ENCODE data around the gene QDPR.

QDPR gene

DNA sequence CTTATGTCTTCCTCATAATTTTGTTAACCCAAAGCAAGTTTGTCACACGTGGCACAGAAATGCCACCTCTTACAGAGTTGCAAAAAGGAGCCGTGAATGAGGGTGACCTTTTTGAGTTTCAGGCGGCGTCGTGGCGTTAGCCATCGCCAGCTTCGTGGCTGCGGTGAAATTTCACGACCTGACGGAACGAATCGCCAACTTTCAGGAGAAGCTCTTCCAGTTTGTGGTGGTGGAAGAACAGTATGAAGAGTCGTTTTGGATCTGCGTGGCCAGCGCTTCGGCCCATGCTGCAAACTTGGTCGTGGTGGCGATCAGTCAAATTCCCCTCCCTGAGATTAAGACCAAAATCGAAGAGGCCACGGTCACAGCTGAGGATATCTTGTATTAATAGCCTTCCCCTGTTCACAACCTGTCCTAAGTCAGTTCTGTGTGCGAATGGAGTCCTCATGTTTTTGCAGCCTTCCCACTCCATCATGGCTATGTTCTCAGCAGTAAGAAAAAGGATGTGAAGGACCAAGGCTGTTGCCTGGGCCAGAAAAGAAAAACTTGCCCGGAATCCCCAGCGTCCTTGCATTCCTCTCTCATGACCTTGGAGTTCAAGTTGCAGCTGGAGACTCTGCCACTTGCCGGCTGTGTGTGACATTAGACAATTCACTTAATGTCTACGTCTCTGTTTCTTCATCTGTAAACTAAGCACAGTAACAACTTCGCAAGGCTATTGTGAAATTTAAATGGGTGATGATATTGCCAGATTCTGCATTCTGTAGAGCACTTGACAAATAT is 15.0 kb upstream of the QDPR start:
- DNase-seq: no peak

DNA sequence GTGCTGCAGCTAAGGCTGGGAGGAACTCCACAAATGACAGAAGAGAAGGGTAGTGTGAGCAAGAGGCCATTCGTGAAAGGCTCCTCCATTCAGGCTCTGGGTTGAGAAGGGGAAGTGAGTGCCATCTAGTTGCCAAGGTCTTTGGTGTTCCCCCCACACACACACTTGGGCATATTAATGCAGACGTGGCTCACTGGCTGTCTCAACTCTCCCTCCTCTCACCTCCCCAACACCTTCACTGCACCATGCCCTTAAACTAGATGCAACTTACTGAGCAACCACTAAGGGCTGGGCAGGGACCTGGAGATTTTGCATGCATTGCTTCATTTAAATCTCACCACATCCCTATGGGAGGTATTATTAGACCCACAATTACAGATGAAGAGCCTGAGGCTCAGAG is 11.8 kb upstream of the QDPR start:
- DNase-seq: no peak

GRCh38 chr4:17521595-17521994 is 9.7 kb upstream of the QDPR start:
- DNase-seq: no peak

DNA sequence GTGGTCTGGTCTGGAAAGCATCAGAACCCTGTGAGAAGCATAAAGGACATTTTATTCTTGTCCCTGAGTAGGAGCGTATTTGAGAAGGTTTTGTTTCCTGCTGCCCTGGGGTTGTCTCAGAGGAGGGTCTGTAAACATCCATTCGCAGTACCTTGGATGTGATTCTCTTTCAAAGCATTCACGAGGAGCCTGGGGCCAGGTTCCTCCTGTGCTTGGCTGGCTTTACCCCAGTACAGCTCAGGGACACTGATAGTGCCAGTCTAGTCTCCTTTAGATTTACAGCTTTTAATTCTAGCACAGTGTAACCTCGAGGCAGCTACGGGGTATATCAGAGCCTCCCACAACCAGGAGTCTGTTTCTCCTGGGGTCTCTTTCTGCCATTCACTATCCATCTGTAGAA is 5.8 kb upstream of the QDPR start:
- DNase-seq: no peak

- DNase-seq: no peak
These were observed 5.1 kb upstream of the QDPR start for GRCh38 chr4:17516980-17517379.

GRCh38 chr4:17515445-17516407 is 3.8 kb upstream of the QDPR start:
- DNase-seq: no peak

GRCh38 chr4:17514865-17515264 is 3.0 kb upstream of the QDPR start, which contains the start of gene CLRN2:
CLRN2 (plus strand) TSS chr4:17515165; CDS start chr4:17515267, 102 bp downstream.
- no peak for DNase-seq

DNA sequence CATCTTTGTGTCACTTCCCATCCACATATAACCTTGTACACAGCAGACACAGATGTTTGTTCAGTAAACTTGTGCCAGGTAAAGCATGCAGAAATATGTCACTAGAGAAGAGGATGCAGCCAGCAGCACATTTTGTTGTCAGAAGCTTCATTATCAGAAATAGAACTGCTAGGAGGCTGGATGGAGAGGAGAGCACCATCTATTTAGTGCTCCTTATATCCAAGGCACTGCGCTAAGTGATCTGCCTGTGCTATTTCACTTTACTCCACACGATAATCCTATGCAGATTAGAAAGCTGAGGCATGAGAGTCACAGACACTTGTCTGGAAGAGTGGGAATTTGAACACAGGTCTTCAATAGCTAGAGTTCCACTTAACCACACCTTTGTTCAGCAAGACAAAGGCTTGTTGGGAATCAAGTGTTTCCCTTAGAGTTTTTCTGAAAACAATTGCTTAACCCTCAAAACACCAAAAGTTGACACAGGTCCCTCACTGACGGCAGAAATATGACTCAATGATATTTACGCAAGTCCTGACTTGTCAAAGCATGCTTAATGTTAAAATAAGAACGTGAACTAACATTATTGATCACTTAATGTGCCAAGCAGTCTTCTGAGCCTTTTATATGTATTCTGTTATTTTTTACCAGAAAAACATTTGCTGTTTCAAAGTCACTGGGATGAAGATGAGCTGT is 1.2 kb upstream of the QDPR start:
- DNase-seq: no peak

GRCh38 chr4:17511509-17511949 is 361 bp downstream of the QDPR start:
- DNase-seq: peak; percentile 48 to 56

DNA sequence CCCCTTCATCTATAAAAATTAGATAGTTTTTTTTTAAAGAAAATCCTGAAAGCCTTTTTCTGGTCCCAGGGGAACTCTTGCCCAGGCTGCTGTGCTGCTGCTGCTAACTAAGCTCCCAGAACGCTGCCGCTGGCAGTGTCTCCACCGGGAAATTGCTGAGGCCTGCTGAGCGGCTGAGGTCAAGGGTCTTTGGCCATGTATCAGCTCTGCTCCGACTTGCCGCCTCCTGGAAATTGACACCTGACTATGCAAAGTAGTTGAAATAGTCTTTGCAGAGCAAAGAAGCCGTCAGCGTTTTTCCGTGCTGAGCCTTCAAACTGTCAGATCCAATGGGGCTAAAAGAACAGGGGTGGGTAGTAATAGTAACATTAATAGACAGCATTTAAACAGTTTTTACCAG is 839 bp downstream of the QDPR start:
- no peak for DNase-seq

DNA sequence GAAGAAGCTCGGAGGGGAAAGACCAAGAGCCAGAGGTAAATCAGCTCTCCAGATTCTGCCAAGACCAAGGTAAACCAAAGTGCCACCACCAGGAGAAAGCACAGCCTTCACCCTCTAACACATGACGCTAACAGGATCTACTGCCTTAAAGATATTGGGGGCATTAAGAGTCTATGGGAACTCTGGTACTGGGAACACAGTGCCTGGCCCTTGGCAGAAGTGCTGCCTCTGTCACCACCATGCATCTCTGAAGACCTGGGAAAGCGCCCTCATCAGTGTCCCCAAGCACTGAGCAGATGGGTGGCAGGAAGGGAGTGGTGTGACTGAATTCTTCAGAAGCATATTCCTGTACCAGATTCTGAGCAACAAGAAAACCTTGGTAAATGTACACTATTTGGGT is 1.3 kb downstream of the QDPR start:
- no peak for DNase-seq

DNA sequence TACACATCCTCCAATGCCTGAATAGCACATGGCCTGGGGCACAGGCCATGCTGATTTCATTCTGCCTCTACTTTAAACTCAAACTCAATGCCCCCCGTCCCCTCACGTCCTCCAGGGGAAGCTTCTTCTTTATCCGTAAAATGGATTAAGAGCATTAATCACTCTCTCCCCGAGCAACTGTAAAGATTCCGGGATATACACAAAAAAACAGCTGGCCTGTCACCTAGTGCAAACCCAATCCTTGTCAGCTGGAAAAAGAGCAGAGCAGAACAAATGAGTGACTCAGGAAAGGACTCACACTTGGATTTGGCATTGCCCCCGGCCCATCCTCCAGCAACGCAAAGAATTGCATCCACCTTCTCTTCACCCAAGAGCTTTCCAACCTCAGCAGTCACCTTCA is 7.8 kb downstream of the QDPR start:
- no peak for DNase-seq

- no peak for DNase-seq
These were observed 9.1 kb downstream of the QDPR start for GRCh38 chr4:17502756-17503155.

DNA sequence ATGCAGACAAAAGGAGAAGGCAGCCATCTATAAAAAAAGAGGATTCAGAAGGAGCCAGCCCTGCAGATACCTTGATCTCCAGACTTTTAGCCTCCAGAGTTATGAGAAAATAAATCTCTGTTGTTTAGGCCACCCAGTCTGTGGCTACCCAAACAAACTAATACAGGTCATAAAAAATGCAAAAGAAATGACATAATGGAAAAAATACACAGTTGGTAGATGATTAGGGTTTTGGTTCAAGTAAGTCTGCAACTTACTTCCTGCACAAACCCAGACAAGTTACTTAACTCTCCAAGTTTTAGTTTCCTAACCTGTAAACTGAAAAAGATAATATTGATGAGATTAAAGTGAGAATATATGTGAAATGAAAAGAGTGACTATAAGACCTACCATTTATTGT is 11.3 kb downstream of the QDPR start:
- no peak for DNase-seq

GRCh38 chr4:17497890-17498523 is 13.9 kb downstream of the QDPR start:
- DNase-seq: no peak

- DNase-seq: peak in 1 of 2 experiments; percentile 8
These were observed 17.4 kb downstream of the QDPR start for GRCh38 chr4:17494258-17495190.

GRCh38 chr4:17493619-17494018 is 18.3 kb downstream of the QDPR start:
- no peak for DNase-seq

DNA sequence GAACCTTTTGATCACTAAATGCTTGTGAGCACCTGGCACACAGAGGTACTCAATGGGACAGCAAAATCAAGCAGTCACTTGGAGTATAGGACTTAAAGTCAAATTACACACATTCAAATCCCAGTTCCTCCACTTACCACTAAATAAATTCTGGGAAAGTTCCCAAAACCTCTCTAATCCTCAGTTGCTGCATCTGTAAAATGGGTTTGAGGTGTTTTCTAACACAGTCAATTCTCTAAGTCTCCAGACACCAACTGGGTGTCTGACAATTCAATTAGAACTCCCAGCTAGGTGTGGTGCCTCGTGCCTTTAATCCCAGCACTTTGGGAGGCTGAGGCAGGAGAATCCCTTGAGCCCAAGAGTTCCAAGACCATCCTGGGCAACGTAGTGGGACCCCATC is 19.0 kb downstream of the QDPR start:
- DNase-seq: no peak

- DNase-seq: no peak
These were observed 19.7 kb downstream of the QDPR start for GRCh38 chr4:17492058-17492741.

DNA sequence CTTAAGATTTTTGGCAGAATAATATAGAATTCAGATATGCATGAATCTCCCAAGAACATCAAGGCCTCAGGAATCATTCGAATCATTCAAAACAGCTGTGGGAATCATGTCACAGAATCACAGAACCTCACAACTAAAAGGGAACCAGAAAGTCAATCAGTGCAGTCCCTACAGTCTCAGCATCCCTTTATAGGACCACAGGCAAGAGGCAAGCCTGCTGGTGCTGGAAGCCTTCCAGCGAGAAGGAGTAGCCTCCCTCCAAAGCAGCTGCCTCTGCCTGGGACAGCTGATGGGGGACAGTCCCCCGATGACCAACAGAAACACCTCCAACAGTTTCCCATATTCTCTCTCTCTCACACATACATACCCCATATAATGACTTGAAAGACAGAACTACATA is 20.7 kb downstream of the QDPR start:
- no peak for DNase-seq

DNA sequence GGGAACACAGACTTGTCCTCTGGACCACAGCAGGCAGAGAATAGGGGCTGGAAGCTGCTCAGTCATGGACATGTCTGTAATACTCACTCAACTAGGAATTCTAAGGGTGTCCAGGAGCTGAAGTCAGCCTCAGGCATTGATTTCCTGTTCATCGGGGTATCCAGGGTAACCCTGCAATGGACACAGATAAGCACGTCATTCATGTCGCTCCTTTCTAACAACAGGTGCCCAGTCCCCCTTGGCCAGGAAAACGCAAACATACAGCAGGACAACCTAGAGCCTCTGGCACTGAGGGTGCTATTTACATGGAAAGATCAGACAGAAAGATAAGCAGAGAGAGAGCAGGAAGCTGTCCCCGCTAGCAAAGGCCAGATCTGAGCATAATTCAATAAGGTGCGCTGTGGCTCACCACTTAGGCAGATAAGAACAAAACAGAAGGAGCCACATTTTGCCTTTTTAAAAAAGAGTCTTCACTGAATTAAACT is 21.3 kb downstream of the QDPR start:
- DNase-seq: no peak

Measured in activated CD4-positive, alpha-beta T cell treated with anti-CD3 and anti-CD28 coated beads, Interleukin-2, amount 50 U/mL, for 4 hours (primary cell).